KMS-11 (cell line): Measurements from ENCODE around the gene LONRF2.

Experiments used
- H2AFZ ChIP-seq: fragments of 200-600 bp; sonication (generic); 2 replicates; pipeline ENCODE4 v1.6.1; 2016; ENCODE audit warnings: antibody characterized with exemption, mixed run types, low read depth
- H3K27ac ChIP-seq: fragments of 200-600 bp; sonication (generic); 2 replicates; pipeline ENCODE4 v1.6.1; 2016; ENCODE audit warnings: mild to moderate bottlenecking, mixed run types
- H3K27me3 ChIP-seq: fragments of 200-600 bp; sonication (generic); 2 replicates; pipeline ENCODE4 v1.6.1; 2017; ENCODE audit warnings: mild to moderate bottlenecking, low read depth, mixed run types, moderate library complexity; ENCODE audit not compliant: insufficient read depth
- H3K36me3 ChIP-seq: fragments of 200-600 bp; sonication (generic); 2 replicates; pipeline ENCODE4 v1.6.1; 2017; ENCODE audit warnings: mild to moderate bottlenecking, mixed run types; ENCODE audit not compliant: insufficient read depth
- H3K4me1 ChIP-seq: fragments of 200-600 bp; sonication (generic); 2 replicates; pipeline ENCODE4 v1.6.1; 2016; ENCODE audit warnings: mild to moderate bottlenecking, low read depth, mixed run types; ENCODE audit not compliant: poor library complexity, severe bottlenecking
- H3K4me2 ChIP-seq: fragments of 200-600 bp; sonication (generic); 2 replicates; pipeline ENCODE4 v1.7.0; 2016; ENCODE audit warnings: mild to moderate bottlenecking, mixed run types
- H3K4me3 ChIP-seq: fragments of 200-600 bp; sonication (generic); IDR thresholded peaks from 2 replicates; pipeline ENCODE4 v1.6.1; 2017; ENCODE audit warnings: low read depth, low read length, mixed read lengths; ENCODE audit not compliant: insufficient read depth
- H3K79me2 ChIP-seq: fragments of 200-600 bp; sonication (generic); 2 replicates; pipeline ENCODE4 v1.6.1; 2016; ENCODE audit warnings: low read depth, mixed run types; ENCODE audit not compliant: insufficient read depth
- H3K9ac ChIP-seq: fragments of 200-600 bp; sonication (generic); 2 replicates; pipeline ENCODE4 v1.6.1; 2016; ENCODE audit warnings: mild to moderate bottlenecking, mixed run types
- H4K20me1 ChIP-seq: fragments of 200-600 bp; sonication (generic); 2 replicates; pipeline ENCODE4 v1.6.1; 2016; ENCODE audit warnings: mild to moderate bottlenecking, mixed run types; ENCODE audit not compliant: insufficient read depth
- TF ChIP-seq, protein P1 (sequence below): fragments of 200-600 bp; sonication (generic); conservative IDR thresholded peaks from 2 replicates; pipeline ENCODE4 v1.6.1; 2017; ENCODE audit warnings: low read depth, mild to moderate bottlenecking, antibody characterized with exemption, low read length, moderate library complexity, mixed read lengths

LONRF2 gene

DNA sequence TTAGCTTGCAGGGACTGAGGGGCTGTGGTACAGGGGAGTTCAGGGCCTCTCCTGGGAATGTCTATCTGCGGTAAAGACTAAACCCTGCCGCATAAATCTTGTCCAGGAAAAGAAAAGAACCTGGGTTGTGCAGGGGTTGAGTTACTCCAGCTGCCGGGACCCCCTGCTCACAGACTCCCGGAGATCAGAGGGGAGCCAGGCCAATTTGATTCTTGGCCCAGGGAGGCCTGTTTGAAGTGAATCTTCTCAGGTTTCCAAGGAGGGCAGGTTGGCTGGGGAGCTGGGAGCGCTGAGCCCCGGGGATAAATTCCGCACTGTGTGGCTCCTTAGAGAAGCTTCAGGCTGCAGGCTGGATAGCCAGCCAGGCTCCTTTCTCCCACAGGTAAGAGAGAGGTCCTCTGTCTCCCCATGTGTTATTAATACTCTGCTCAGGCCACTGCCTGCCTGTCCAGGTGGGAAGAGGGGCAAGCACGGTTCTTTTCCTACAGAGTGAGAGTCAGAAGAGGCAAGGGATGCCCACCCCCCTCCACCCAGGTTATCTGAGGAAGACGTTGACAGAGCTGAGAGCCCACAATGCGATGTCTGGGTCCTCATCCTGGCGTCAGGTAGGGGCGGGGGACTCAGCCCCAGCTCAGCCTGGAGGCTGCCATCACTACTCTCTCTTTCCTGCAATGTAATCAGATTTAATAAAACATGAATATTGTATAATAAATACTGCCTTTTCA lies 82.7 kb downstream of the LONRF2 start:
- H2AFZ ChIP-seq: no peak overlapping the region
- H4K20me1 ChIP-seq: no peaks in the 10 kb centered on the region
- no peaks in the 10 kb centered on the region for H3K4me1 ChIP-seq
- H3K4me2 ChIP-seq: no peak overlapping the region
- H3K79me2 ChIP-seq: no peaks in the 10 kb centered on the region
- H3K4me3 ChIP-seq: no peak overlapping the region
- H3K36me3 ChIP-seq: no peaks in the 10 kb centered on the region
- no peak overlapping the region for H3K9ac ChIP-seq
- no peak overlapping the region for H3K27ac ChIP-seq
- TF ChIP-seq, protein P1, sequence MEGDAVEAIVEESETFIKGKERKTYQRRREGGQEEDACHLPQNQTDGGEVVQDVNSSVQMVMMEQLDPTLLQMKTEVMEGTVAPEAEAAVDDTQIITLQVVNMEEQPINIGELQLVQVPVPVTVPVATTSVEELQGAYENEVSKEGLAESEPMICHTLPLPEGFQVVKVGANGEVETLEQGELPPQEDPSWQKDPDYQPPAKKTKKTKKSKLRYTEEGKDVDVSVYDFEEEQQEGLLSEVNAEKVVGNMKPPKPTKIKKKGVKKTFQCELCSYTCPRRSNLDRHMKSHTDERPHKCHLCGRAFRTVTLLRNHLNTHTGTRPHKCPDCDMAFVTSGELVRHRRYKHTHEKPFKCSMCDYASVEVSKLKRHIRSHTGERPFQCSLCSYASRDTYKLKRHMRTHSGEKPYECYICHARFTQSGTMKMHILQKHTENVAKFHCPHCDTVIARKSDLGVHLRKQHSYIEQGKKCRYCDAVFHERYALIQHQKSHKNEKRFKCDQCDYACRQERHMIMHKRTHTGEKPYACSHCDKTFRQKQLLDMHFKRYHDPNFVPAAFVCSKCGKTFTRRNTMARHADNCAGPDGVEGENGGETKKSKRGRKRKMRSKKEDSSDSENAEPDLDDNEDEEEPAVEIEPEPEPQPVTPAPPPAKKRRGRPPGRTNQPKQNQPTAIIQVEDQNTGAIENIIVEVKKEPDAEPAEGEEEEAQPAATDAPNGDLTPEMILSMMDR: no peak
- H3K27me3 ChIP-seq: no peaks in the 10 kb centered on the region

- H3K27ac ChIP-seq: no peak overlapping the region
- no peaks in the 10 kb centered on the region for H3K27me3 ChIP-seq
- no peaks in the 10 kb centered on the region for H4K20me1 ChIP-seq
- H3K9ac ChIP-seq: no peak overlapping the region
- no peaks in the 10 kb centered on the region for H3K36me3 ChIP-seq
- TF ChIP-seq, protein P1: no peak
- no peaks in the 10 kb centered on the region for H3K4me1 ChIP-seq
- no peaks in the 10 kb centered on the region for H3K79me2 ChIP-seq
- H3K4me2 ChIP-seq: no peak overlapping the region
- H3K4me3 ChIP-seq: no peak overlapping the region
- no peak overlapping the region for H2AFZ ChIP-seq
Measured at GRCh38 chr2:100238471-100238870, 83.8 kb downstream of the LONRF2 start.

DNA sequence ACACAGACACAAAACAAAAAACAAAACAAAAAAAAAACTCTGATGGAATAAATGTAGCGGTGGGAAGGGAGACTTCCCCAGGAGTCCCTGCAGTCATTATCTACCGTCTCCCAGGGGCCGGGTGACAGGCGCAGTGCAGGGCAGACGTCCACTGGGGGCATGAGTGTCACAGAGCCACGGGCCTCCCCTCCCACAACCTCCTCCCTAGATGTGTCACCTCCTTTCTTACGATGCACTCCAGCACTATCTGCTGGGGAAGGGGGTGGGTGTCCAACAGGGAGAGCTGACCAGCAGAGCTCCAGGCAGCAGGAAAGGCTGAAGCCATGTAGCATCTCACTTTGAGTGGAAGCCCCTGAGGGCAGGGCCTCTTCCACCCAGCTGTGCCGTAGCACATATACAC lies 84.5 kb downstream of the LONRF2 start:
- H3K79me2 ChIP-seq: no peaks in the 10 kb centered on the region
- H3K27ac ChIP-seq: no peak overlapping the region
- H3K36me3 ChIP-seq: no peaks in the 10 kb centered on the region
- no peak overlapping the region for H3K4me2 ChIP-seq
- H3K27me3 ChIP-seq: no peaks in the 10 kb centered on the region
- no peak overlapping the region for H3K4me3 ChIP-seq
- no peaks in the 10 kb centered on the region for H3K4me1 ChIP-seq
- H4K20me1 ChIP-seq: no peaks in the 10 kb centered on the region
- TF ChIP-seq, protein P1: no peak
- H2AFZ ChIP-seq: no peak overlapping the region
- no peak overlapping the region for H3K9ac ChIP-seq

- H3K9ac ChIP-seq: no peak overlapping the region
Measured at GRCh38 chr2:100237163-100237562, 85.1 kb downstream of the LONRF2 start.

More at GRCh38 chr2:100237163-100237562, 85.1 kb downstream of the LONRF2 start:
- H2AFZ ChIP-seq: no peak overlapping the region
- no peak overlapping the region for H3K4me3 ChIP-seq
- no peaks in the 10 kb centered on the region for H3K27me3 ChIP-seq
- TF ChIP-seq, protein P1: no peak
- no peaks in the 10 kb centered on the region for H3K36me3 ChIP-seq
- H3K4me2 ChIP-seq: no peak overlapping the region
- no peaks in the 10 kb centered on the region for H4K20me1 ChIP-seq
- H3K4me1 ChIP-seq: no peaks in the 10 kb centered on the region
- H3K79me2 ChIP-seq: no peaks in the 10 kb centered on the region
- no peak overlapping the region for H3K27ac ChIP-seq
